ENCODE measurements around the gene FAM219A.

GRCh38 chr9:34446468-34446891 lies 11.9 kb downstream of the FAM219A start:
- TF ChIP-seq, protein P1, sequence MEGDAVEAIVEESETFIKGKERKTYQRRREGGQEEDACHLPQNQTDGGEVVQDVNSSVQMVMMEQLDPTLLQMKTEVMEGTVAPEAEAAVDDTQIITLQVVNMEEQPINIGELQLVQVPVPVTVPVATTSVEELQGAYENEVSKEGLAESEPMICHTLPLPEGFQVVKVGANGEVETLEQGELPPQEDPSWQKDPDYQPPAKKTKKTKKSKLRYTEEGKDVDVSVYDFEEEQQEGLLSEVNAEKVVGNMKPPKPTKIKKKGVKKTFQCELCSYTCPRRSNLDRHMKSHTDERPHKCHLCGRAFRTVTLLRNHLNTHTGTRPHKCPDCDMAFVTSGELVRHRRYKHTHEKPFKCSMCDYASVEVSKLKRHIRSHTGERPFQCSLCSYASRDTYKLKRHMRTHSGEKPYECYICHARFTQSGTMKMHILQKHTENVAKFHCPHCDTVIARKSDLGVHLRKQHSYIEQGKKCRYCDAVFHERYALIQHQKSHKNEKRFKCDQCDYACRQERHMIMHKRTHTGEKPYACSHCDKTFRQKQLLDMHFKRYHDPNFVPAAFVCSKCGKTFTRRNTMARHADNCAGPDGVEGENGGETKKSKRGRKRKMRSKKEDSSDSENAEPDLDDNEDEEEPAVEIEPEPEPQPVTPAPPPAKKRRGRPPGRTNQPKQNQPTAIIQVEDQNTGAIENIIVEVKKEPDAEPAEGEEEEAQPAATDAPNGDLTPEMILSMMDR (IDR thresholded peaks at IDR 0.05), result no peak
- TF ChIP-seq POLR2A (IDR thresholded peaks at IDR 0.05), result no peak
